ENCODE data around the gene TLK2. TPM values are rescaled to one million over a fixed set of nuclear protein-coding genes. Genes with fewer than 3 reads are reported as not detected.
A peak's percentile ranks its signal among the peaks of the same experiment; 100 is the strongest.

Gene TLK2
- total RNA-seq, 1 experiment from 2014 or later = 42.9 TPM

DNA sequence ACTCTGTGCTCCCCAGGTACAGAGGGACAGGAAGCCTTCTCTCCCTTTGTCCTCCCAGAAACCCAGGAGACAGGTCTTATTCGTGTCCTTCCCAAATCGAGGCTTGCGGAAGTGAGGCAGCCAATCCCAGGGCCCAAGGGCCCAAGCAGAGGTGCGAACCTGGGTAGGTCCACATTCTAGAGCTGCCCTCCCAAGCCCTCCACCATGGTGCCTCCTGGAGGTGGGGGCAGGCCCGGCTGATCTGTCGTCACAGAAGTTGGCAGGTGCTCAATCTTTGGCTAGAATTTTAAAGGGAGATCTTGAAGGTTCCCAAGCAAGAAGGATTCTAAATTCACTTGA is 170.3 kb downstream of the TLK2 start:
- Mint-ChIP-seq H3K27ac (peak overlapping the region; percentile 88), H3K4me1 (peaks cover 31% of the 10 kb centered on the region), H3K4me3 (no peak overlapping the region), H3K27me3 (ENCODE audit: low read depth) (peaks cover 10% of the 10 kb centered on the region), H3K36me3 (no peaks in the 10 kb centered on the region), H3K9me3 (no peaks in the 10 kb centered on the region)
- peak; percentile 4; the same call in 1 of the 2 replicates for ATAC-seq
- DNase-seq (ENCODE audit: low spot score) = peak; percentile 23
- ChIA-PET CTCF (interaction anchor here (0.7 to 1.8 kb wide), 2 partner anchors 11 to 44 kb away, joined by 3 to 5 read pairs; no protein-coding TSS in a partner anchor), POLR2A (no interaction called here)
- TF ChIP-seq TEAD1 (CRISPR knock-in tag; IDR thresholded peaks at IDR 0.05) (0 out of 2 replicates have a peak, but pooled peaks have one; percentile 29), ESRRA (CRISPR knock-in tag; IDR thresholded peaks at IDR 0.05; ENCODE audit: borderline replicate concordance) (no peak)
- TF ChIP-seq, protein P1, sequence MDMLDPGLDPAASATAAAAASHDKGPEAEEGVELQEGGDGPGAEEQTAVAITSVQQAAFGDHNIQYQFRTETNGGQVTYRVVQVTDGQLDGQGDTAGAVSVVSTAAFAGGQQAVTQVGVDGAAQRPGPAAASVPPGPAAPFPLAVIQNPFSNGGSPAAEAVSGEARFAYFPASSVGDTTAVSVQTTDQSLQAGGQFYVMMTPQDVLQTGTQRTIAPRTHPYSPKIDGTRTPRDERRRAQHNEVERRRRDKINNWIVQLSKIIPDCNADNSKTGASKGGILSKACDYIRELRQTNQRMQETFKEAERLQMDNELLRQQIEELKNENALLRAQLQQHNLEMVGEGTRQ (CRISPR knock-in tag; IDR thresholded peaks at IDR 0.05) = no peak
- TF ChIP-seq, protein P2, sequence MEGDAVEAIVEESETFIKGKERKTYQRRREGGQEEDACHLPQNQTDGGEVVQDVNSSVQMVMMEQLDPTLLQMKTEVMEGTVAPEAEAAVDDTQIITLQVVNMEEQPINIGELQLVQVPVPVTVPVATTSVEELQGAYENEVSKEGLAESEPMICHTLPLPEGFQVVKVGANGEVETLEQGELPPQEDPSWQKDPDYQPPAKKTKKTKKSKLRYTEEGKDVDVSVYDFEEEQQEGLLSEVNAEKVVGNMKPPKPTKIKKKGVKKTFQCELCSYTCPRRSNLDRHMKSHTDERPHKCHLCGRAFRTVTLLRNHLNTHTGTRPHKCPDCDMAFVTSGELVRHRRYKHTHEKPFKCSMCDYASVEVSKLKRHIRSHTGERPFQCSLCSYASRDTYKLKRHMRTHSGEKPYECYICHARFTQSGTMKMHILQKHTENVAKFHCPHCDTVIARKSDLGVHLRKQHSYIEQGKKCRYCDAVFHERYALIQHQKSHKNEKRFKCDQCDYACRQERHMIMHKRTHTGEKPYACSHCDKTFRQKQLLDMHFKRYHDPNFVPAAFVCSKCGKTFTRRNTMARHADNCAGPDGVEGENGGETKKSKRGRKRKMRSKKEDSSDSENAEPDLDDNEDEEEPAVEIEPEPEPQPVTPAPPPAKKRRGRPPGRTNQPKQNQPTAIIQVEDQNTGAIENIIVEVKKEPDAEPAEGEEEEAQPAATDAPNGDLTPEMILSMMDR (IDR thresholded peaks at IDR 0.05) = no peak

DNA sequence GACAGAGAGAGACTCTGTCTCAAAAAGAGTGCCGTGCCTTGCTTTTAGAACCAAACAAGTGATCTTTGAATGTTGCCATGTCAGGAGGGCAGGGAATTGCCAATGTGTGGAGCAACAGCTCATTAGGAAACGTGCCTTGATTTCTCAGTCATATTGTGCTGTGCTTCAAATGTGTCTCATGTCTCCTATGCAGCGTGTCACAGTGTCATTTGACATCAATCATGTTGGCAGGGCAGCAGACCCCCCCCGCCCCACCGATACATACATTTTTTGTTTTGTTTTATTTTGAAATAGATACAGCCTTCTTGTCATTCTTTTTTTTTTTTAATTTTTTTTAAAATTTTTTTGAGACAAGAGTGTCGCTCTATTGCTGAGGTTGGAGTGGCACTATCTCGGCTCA is 170.9 kb downstream of the TLK2 start:
- no peaks in the 10 kb centered on the region for H3K9me3 Mint-ChIP-seq
- H3K4me3 Mint-ChIP-seq = no peak overlapping the region
- ChIA-PET CTCF (interaction anchor here (1.8 kb wide), 1 partner anchor 12 kb away, joined by 5 read pairs; no protein-coding TSS in a partner anchor), POLR2A (no interaction called here)
- H3K4me1 Mint-ChIP-seq = peaks cover 33% of the 10 kb centered on the region
- no peak overlapping the region for H3K27ac Mint-ChIP-seq
- TF ChIP-seq, protein P3, sequence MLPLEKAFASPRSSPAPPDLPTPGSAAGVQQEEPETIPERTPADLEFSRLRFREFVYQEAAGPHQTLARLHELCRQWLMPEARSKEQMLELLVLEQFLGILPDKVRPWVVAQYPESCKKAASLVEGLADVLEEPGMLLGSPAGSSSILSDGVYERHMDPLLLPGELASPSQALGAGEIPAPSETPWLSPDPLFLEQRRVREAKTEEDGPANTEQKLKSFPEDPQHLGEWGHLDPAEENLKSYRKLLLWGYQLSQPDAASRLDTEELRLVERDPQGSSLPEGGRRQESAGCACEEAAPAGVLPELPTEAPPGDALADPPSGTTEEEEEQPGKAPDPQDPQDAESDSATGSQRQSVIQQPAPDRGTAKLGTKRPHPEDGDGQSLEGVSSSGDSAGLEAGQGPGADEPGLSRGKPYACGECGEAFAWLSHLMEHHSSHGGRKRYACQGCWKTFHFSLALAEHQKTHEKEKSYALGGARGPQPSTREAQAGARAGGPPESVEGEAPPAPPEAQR (CRISPR knock-in tag; IDR thresholded peaks at IDR 0.05) = no peak
- TF ChIP-seq ZNF138 (CRISPR knock-in tag; conservative IDR thresholded peaks at IDR 0.05) (no peak), FOXK1 (CRISPR knock-in tag; IDR thresholded peaks at IDR 0.05) (no peak), GTF2I (CRISPR knock-in tag; conservative IDR thresholded peaks at IDR 0.05) (no peak), ZNF423 (CRISPR knock-in tag; IDR thresholded peaks at IDR 0.05) (no peak), OVOL2 (CRISPR knock-in tag; IDR thresholded peaks at IDR 0.05; ENCODE audit: borderline replicate concordance) (no peak), SP1 (CRISPR knock-in tag; conservative IDR thresholded peaks at IDR 0.05) (no peak), ZNF263 (CRISPR knock-in tag; IDR thresholded peaks at IDR 0.05; ENCODE audit: low read depth) (no peak), GRHL2 (CRISPR knock-in tag; IDR thresholded peaks at IDR 0.05; ENCODE audit: insufficient replicate concordance, severe bottlenecking) (no peak), FOXJ3 (CRISPR knock-in tag; IDR thresholded peaks at IDR 0.05; ENCODE audit: borderline replicate concordance) (no peak), GABPB1 (CRISPR knock-in tag; IDR thresholded peaks at IDR 0.05) (no peak), EMX1 (CRISPR knock-in tag; IDR thresholded peaks at IDR 0.05) (no peak)
- TF ChIP-seq, protein P4, sequence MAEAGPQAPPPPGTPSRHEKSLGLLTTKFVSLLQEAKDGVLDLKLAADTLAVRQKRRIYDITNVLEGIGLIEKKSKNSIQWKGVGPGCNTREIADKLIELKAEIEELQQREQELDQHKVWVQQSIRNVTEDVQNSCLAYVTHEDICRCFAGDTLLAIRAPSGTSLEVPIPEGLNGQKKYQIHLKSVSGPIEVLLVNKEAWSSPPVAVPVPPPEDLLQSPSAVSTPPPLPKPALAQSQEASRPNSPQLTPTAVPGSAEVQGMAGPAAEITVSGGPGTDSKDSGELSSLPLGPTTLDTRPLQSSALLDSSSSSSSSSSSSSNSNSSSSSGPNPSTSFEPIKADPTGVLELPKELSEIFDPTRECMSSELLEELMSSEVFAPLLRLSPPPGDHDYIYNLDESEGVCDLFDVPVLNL (CRISPR knock-in tag; IDR thresholded peaks at IDR 0.05; ENCODE audit: borderline replicate concordance, low read depth) = no peak
- TF ChIP-seq, protein P5, sequence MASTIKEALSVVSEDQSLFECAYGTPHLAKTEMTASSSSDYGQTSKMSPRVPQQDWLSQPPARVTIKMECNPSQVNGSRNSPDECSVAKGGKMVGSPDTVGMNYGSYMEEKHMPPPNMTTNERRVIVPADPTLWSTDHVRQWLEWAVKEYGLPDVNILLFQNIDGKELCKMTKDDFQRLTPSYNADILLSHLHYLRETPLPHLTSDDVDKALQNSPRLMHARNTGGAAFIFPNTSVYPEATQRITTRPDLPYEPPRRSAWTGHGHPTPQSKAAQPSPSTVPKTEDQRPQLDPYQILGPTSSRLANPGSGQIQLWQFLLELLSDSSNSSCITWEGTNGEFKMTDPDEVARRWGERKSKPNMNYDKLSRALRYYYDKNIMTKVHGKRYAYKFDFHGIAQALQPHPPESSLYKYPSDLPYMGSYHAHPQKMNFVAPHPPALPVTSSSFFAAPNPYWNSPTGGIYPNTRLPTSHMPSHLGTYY (CRISPR knock-in tag; IDR thresholded peaks at IDR 0.05) = no peak
- TF ChIP-seq, protein P6, sequence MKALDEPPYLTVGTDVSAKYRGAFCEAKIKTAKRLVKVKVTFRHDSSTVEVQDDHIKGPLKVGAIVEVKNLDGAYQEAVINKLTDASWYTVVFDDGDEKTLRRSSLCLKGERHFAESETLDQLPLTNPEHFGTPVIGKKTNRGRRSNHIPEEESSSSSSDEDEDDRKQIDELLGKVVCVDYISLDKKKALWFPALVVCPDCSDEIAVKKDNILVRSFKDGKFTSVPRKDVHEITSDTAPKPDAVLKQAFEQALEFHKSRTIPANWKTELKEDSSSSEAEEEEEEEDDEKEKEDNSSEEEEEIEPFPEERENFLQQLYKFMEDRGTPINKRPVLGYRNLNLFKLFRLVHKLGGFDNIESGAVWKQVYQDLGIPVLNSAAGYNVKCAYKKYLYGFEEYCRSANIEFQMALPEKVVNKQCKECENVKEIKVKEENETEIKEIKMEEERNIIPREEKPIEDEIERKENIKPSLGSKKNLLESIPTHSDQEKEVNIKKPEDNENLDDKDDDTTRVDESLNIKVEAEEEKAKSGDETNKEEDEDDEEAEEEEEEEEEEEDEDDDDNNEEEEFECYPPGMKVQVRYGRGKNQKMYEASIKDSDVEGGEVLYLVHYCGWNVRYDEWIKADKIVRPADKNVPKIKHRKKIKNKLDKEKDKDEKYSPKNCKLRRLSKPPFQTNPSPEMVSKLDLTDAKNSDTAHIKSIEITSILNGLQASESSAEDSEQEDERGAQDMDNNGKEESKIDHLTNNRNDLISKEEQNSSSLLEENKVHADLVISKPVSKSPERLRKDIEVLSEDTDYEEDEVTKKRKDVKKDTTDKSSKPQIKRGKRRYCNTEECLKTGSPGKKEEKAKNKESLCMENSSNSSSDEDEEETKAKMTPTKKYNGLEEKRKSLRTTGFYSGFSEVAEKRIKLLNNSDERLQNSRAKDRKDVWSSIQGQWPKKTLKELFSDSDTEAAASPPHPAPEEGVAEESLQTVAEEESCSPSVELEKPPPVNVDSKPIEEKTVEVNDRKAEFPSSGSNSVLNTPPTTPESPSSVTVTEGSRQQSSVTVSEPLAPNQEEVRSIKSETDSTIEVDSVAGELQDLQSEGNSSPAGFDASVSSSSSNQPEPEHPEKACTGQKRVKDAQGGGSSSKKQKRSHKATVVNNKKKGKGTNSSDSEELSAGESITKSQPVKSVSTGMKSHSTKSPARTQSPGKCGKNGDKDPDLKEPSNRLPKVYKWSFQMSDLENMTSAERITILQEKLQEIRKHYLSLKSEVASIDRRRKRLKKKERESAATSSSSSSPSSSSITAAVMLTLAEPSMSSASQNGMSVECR (CRISPR knock-in tag; IDR thresholded peaks at IDR 0.05; ENCODE audit: borderline replicate concordance) = no peak
- peaks cover 3% of the 10 kb centered on the region; the same call in 1 of the 2 replicates for H3K36me3 Mint-ChIP-seq
- peaks cover 10% of the 10 kb centered on the region for H3K27me3 Mint-ChIP-seq (ENCODE audit: low read depth)
- ATAC-seq (no peak), DNase-seq (ENCODE audit: low spot score) (no peak)
